Measurements from ENCODE around the gene PDE4D. TPM values are rescaled to one million over a fixed set of nuclear protein-coding genes. Genes with fewer than 3 reads are reported as not detected.

PDE4D gene
- total RNA-seq, 1 experiment from 2014 or later: 6.5 TPM

DNA sequence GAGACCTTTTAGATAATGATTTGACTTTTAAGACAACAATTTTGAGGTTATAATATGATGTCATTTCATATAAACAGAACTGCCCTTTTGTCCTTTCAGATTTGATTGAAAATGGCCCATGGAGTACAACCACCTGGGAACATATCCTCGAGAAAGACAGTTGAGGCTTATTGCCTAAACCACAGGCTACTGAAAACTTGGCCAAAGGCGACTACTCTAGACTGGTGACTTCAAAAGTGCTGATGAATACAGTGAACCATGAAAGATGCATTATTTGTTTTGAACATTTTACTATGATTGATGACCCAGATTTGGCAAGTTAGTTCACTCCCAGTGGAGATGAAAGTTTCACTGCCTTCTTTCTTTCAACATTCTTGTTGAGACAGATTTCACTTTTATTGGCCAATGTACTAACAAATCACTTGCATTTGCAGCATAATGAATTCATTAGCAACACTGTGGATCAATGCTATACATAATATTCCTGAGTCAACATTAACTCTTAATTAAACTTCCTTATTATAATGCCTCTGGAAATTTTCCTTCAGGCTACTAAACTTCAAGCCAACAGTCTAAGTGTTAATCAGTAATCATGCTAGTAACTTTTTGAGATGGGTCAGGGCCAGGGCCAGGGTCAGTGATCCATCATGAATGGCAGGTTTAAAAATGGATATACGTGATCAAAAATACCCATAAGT lies 830.4 kb downstream of the PDE4D start:
- Histone ChIP-seq H3K4me1 (ENCODE audit: insufficient read depth, low read length, poor library complexity, severe bottlenecking) (peaks cover 9% of the 10 kb centered on the region), H3K27ac (ENCODE audit: low read depth, low read length, poor library complexity, severe bottlenecking) (no peak overlapping the region), H3K4me3 (ENCODE audit: low read depth, low read length, poor library complexity, severe bottlenecking) (no peak overlapping the region), H3K36me3 (ENCODE audit: insufficient read depth, low read length, poor library complexity, severe bottlenecking) (no peaks in the 10 kb centered on the region), H3K9me3 (ENCODE audit: low read depth, low read length, poor library complexity, severe bottlenecking) (no peaks in the 10 kb centered on the region), H3K27me3 (replicated peaks; ENCODE audit: insufficient read depth, low read depth, low read length, poor library complexity) (no peaks in the 10 kb centered on the region)
- no TSS peak for BruUV-seq (replicated peaks)
- POLR2A ChIA-PET (ENCODE audit: low non-redundant PET): interaction anchor here (0.7 kb wide), 1 partner anchor 305 kb away, joined by 15 read pairs; no protein-coding TSS in a partner anchor
- CTCF ChIA-PET: no interaction called here
- intact Hi-C loops (cut with micrococcal nuclease; ENCODE audit: unreplicated experiment): no loop called here
- no peak for TF ChIP-seq CTCF (conservative IDR thresholded peaks at IDR 0.05; ENCODE audit: low read depth, low read length)
- TF ChIP-seq EZH2 (IDR thresholded peaks at IDR 0.05; ENCODE audit: borderline replicate concordance, low read depth, low read length, poor library complexity, severe bottlenecking): no peak
- no peak for DNase-seq (ENCODE audit: low spot score)

DNA sequence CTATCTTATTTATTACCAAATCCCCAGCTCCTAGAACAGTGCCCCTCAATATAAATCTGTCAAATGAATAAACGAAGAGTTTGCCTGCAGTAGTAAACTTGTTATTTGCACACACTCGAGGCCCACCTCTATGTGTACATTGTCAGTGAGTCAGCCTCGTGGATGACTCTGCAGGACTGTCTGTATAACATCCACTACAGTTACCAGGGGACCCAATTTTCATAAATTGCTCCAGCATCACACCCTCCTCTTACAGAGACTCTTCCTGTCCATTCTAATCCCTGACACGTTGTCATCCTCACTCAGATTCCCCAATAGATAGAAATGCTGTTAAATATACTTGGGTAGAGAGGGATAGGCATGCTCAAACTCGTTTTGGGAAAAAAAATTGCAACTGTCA lies 832.1 kb downstream of the PDE4D start:
- CTCF ChIA-PET: no interaction called here

GRCh38 chr5:59058969-59059687 lies 834.4 kb downstream of the PDE4D start:
- Histone ChIP-seq H3K4me3 (ENCODE audit: low read depth, low read length, poor library complexity, severe bottlenecking) (no peak overlapping the region), H3K27ac (ENCODE audit: low read depth, low read length, poor library complexity, severe bottlenecking) (no peak overlapping the region), H3K9me3 (ENCODE audit: low read depth, low read length, poor library complexity, severe bottlenecking) (no peaks in the 10 kb centered on the region), H3K4me1 (ENCODE audit: insufficient read depth, low read length, poor library complexity, severe bottlenecking) (no peaks in the 10 kb centered on the region), H3K36me3 (ENCODE audit: insufficient read depth, low read length, poor library complexity, severe bottlenecking) (no peaks in the 10 kb centered on the region), H3K27me3 (replicated peaks; ENCODE audit: insufficient read depth, low read depth, low read length, poor library complexity) (no peaks in the 10 kb centered on the region)
- DNase-seq (ENCODE audit: low spot score): no peak
- intact Hi-C loops (cut with micrococcal nuclease; ENCODE audit: unreplicated experiment): no loop called here
- ChIA-PET CTCF (no interaction called here), POLR2A (ENCODE audit: low non-redundant PET) (no interaction called here)
- no TSS peak for BruUV-seq (replicated peaks)
- no peak for TF ChIP-seq EZH2 (IDR thresholded peaks at IDR 0.05; ENCODE audit: borderline replicate concordance, low read depth, low read length, poor library complexity, severe bottlenecking)
- TF ChIP-seq CTCF (conservative IDR thresholded peaks at IDR 0.05; ENCODE audit: low read depth, low read length): no peak

More for the DNA sequence above, 832.1 kb downstream of the PDE4D start:
- no peak overlapping the region for H3K4me3 ChIP-seq (ENCODE audit: low read depth, low read length, poor library complexity, severe bottlenecking)
- no peak overlapping the region for H3K27ac ChIP-seq (ENCODE audit: low read depth, low read length, poor library complexity, severe bottlenecking)
- no peak for TF ChIP-seq EZH2 (IDR thresholded peaks at IDR 0.05; ENCODE audit: borderline replicate concordance, low read depth, low read length, poor library complexity, severe bottlenecking)
- no peak for TF ChIP-seq CTCF (conservative IDR thresholded peaks at IDR 0.05; ENCODE audit: low read depth, low read length)
- no TSS peak for BruUV-seq (replicated peaks)
- no peak for DNase-seq (ENCODE audit: low spot score)
- H3K4me1 ChIP-seq (ENCODE audit: insufficient read depth, low read length, poor library complexity, severe bottlenecking): peaks cover 6% of the 10 kb centered on the region
- no peaks in the 10 kb centered on the region for H3K36me3 ChIP-seq (ENCODE audit: insufficient read depth, low read length, poor library complexity, severe bottlenecking)
- H3K9me3 ChIP-seq (ENCODE audit: low read depth, low read length, poor library complexity, severe bottlenecking): no peaks in the 10 kb centered on the region
- H3K27me3 ChIP-seq (replicated peaks; ENCODE audit: insufficient read depth, low read depth, low read length, poor library complexity): no peaks in the 10 kb centered on the region
- POLR2A ChIA-PET (ENCODE audit: low non-redundant PET): no interaction called here
- intact Hi-C loops (cut with micrococcal nuclease; ENCODE audit: unreplicated experiment): no loop called here
